ENCODE measurements around the gene GRM5.

DNA sequence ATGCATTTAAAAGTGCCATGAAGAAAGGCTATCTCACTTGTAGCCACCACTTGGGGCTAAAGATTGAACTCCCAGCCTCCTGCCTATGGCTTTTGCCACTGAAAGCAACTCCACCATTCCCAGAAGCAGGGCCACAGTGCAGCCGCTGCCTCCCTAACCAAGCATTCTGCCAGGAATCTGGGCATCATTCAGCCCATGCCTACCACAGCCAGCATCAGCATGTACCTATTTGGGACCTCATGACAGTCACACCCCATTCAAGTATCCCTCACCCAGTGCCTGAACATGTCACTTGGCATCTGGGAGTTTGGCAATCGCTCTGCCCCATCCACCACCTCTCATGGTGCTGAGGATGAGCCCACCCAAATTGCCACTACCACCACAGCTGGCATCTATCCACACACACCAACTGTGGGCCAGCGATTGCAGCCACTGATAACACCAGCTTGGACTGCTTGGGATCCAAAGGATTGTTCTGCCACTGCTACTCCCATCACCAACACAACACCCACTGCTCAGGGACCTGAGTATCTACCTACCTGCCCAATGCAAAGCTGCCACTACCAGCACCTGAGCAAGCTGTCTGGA lies 234.4 kb downstream of the GRM5 start:
- TF ChIP-seq CTCF (IDR thresholded peaks at IDR 0.05) = no peak
- no peak for TF ChIP-seq POLR2A (IDR thresholded peaks at IDR 0.05)
